Stimulated activated CD8-positive, alpha-beta memory T cell treated with anti-CD3 and anti-CD28 coated beads, Interleukin-4, amount 100 ng/mL, for 24 hours (primary cell): ENCODE measurements around the gene LRRC26.
"Not testable (repeated sequence)": the region's sequence is repeated elsewhere in the genome, so short reads cannot be mapped to it uniquely, and the experiment has no call there.

Source experiments
- DNase-seq: peaks from one replicate; pipeline ENCODE4 v3.0.0-alpha.2; 2020; ENCODE audit warnings: low read depth

The LRRC26 gene

DNA sequence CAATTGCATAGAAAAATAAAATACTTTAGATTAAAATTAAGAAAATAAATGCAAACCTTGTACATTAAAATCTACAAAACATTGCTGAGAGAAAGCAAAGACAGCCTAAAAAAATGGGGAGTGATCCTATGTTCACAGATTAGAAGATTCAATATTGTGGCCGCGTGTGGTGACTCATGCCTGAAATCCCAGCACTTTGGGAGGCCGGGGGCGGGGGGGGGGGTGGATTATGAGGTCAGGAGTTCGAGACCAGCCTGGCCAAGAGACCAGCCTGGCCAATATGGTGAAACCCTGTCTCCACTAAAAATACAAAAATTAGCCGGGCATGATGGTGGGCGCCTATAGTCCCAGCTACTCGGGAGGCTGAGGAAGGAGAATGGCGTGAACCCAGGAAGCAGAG, 34.7 kb downstream of the LRRC26 start:
- DNase-seq, result not testable (repeated sequence)

DNA sequence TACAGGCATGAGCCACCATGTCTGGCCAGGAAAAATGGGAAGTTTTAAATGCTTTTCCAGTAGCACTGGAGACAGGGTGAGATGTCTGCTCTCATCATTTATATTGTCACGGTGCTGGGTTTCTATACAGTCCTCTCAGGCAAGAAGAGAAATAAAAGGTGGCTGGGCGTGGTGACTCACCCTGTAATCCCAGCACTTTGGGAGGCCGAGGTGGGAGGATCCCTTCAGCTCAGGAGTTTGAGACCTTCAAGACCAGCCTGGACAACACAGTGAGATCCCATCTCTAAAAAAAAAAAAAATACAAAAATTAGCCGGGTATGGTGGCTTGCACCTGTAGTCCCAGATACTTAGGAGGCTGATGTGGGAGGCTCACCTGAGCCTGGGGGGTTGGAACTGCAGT, 35.7 kb downstream of the LRRC26 start:
- no peak for DNase-seq

DNA sequence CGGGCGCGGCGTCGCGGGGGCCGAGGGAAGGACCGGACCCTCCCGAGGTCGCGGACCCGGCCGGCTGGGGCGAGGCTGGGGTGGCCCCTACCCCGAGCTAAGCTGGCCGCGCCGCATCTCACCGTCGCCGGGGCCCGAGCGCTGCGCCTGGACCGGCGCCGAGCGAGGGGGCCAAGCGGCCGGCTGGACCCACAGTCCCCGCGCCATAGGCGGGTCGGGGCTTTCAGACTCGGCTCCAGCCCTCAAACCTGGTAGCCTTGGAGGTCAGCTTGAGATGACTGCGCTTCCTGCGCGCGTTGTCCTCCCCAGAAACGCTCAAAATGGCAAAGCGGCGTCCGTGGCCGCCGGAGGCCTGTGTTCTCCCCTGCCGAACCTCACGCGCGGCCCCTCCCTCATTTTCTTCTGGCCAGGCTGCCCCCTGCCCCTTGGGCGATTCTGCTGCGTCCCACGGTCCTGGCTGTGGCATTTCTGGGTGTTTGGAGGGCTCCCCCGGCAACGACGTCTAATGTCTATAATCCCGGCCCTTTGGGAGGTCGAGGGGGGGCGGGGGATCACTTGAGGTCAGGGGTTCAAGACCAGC, 39.6 kb downstream of the LRRC26 start:
- no peak for DNase-seq

DNA sequence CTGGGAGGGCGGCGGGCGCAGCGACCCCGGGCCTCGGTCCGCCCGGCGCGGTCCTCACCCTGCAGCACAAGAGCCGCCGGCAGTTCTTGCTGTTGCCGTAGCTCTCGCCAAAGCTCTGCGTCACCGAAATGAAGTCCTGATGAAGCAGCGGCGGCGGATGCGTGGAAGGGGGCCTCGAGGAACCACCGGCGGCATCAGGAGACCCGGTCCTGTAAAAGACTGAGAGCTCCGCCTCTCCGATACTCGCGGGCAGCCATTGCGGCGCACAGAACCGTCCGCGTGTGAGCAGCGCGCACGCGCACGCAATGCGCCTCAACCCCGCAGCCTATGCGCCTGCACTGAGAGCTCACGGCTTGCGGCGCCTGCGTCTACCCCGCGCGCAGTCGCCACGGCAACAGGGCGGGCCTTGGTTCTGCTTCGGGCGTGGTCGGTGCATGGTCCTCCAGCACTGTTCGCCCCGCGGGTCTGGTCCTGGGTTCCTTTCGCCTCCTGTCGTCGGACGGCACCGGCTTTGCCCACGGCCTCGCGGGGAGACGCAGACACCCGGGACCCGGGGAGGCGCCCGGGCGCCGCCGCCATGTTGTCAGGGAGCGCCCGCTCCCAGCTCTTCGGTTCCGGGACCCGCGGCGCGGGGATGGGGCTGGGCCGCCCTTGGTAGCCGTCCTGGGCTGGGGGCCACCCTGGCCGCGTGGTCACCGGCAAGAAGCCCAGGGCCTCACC, 40.2 kb downstream of the LRRC26 start:
- peak; percentile 84 for DNase-seq

DNA sequence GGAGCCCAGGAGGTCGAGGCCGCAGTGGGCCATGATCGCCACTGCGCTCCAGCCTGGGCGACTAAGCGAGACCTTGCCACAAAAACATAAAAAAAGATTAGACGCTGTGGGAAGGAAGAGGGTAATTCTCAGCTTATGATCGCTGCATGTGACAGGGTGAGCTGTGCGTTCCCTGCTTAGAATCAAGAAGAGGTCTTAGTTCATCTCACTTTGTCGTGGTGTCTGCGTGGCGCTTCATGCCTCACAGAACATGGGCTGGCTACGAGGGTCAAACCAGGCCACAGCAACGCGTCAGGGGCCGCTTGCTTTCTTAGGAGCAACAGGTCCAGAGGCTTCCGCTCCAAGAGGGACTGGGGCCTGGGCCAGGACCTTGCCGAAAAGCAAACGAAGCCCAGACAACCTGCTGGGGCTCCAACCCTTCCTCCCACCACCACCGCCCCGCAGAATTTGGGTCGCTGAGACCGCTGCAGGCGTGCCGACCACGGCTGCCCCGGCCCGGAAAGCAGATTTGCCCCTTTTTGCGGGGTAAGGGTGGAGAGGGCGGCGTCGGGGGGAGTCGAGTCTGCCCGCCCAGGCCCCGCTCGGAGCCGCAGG, 40.9 kb downstream of the LRRC26 start:
- no peak for DNase-seq

DNA sequence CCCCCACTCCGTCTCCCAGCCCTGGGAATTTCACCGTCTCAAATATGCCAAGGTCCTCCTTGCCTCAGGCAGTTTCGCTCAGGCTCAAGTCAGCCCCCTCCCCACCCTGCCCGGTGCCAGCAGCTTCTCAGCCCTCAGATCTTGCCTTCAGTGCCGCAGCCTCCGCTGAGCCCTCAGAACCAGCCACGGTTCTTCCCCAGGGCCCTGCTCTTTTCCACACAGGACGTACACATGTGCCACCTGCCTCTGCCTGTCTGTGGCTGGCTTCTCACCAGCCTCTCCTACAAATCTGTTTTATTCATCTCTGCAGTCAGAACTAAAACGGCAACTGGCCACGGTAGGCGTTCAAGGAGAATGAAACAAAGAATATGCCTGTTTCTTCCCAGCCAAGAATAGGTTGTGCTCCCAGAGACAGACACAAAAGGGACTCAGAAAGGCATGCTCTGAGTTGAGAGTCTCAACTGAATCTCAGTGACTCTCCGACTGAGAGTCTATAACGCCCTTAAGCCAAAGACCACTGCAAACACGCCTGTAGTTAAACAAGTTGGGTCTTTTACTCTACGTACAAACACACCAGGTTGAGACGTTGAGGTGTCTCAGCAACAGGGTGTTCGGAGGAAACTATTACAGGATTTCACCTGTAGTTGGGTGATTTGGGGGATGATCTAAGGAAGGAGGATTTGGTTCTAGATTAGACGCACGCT, 41.5 kb downstream of the LRRC26 start:
- DNase-seq, result no peak

DNA sequence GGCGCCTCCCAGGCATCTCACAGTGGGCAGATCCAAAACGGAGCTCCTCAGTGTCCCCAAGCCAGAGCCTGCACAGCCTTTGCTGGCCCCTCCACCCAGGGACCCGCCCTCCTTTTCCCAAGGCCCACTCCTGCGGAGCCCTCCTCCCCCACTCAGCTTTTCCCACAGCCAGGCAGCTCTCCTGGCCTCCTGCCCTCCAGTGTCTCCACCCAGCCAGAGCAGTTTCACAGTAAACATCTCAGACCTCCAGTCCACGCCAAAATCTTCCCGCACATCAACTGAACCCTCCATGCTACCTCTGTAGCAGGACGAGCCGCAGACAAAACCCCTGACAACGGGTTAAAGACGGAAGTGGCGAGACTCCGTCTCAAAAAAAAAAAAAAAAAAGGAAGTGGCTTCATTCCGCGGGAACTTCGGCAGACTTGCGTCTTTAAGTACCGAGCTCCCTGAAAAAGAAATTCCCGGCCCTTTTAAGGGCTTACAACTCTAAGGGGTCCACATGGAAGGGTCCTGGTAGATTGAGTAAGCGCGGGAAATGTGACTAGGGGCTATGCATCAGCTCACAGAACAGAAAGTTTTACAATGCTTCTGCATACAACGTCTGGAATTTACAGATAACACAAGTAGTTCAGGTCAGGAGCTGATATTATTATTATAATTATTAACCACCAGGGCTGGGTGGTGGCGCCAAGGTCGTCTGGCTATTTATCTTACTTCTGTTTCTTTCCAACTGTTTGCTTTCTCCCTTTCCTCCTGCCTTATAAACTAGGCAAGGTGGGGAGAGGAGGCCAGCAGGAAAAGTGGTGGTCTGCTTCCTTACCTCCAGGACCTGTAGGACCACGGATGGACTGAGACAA, 42.3 kb downstream of the LRRC26 start:
- no peak for DNase-seq

DNA sequence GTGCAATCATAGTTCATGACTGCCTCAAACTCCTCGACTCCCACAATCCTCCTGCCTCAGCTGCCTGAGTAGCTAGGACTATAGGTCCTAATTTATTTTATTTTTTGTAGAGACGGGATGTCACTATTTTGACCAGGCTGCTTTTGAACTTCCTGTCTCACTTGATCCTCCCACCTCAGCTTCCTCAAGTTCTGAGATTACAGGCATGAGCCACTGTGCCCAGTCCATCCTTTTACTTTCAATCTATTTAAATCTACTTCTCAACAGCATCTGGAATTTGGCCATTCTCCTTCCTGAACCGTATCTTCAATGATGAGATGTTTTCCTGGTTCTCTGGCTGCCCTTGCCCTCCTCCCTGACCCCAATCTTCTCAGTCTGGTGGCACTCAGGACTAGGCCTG, 43.1 kb downstream of the LRRC26 start:
- DNase-seq, result no peak

DNA sequence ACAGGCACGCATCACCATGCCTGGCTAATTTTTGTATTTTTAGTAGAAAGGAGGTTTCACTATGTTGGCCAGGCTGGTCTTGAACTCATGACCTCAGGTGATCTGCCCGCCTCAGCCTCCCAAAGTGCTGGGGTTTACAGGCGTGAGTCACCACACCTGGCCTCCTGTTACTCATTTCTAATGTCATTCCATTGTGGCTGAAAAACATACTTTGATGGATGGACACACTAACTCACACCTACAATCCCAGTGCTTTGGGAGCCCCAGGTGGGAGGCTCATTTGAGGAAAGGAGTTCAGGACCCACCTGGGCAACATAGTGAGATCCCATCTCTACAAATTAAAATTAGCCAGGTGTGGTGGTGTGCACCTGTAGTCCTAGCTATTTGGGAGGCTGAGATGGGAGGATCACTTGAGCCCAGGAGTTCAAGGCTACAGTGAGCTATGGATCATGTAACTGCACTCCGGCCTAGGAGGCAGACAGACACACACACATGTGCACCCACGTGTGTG, 45.8 kb downstream of the LRRC26 start:
- DNase-seq, result not testable (repeated sequence)

DNA sequence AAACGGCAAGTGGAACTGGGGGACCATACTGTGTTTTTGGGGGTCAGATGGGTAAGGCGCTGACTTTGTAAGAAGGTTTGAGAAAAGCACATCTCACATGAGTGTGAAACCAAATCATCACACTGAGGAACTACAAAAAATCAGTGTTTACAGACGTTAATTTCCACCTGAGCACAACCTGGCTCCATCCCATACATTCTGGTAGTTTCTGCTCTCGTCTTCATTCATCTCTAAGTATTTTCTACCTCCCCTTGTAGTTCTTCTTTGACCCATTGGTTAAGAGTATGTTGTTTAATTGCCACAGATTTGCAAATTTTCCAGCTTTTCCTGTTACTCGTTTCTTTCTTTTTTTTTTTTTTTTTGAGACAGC, 46.4 kb downstream of the LRRC26 start:
- no peak for DNase-seq

DNA sequence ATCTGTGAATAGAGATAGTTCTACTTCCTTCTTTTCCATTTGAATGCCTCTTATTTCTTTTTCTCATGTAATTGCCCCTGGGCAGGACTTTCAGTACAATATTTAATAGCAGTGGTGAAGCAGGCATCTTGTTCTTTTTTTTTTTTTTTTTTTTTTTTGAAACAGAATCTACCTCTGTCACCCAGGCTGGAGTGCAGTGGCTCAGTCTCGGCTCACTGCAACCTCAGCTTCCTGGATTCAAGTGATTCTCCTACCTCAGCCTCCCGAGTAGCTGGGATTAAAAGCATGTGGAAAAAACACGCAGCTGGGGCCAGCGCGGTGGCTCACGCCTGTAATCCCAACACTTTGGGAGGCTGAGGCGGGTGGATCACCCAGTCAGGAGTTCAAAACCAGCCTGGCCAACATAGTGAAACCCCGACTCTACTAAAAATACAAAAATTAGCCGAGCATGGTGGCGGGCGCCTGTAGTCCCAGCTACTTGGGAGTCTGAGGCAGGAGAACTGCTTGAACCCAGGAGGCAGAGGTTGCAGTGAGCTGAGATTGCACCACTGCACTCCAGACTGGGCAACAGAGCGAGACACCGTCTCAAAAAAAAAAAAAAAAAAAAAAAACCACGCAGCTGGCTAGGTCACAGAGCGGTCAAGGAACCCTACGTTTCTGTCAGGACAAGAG, 46.9 kb downstream of the LRRC26 start:
- not testable (repeated sequence) for DNase-seq

DNA sequence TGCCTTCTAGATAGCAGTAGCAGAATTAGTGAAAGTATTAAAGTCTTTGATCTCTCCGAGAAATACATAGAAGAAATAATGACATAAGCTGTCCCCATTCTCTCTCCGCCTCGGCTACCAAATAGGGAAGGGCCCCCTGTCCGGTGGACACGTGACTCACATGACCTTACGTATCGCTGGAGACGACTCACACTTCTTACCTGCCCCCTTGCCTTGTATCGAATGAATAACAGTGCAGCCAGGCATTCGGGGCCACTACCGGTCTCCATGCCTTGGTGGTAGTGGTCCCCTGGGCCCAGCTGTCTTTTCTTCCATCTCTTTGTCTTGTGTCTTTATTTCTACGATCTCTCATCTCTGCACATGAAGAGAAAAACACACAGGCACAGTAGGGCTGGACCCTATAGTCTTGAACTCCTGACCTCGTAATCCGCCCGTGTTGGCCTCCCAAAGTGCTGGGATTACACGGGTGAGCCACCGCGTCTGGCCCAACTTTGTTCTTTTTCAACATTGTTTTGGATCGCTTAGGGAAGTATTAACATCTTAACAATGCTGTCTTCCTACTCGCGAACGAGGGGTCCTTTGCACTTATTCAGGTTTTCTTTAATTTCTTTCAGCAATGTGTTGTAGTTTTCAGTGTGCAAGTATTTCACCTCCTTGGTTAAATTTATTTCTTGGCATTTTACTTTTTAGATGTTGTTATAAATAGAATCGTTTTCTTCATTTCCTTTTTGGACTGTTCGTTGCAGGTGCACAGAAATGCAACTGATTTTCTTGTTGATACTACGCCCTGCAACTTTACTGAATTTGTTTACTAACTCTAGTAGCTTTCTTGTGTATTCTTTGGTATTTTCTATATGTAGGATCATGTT, 47.7 kb downstream of the LRRC26 start:
- DNase-seq, result not testable (repeated sequence)
